ENCODE data around the gene NOC4L. TPM values are rescaled to one million over a fixed set of nuclear protein-coding genes. Genes with fewer than 3 reads are reported as not detected.

The NOC4L gene
- total RNA-seq, 1 experiment from 2014 or later: 29.8 TPM

- in situ Hi-C loops (cut with HindIII; ENCODE audit: low pct_unique_long_range_greater_than_20kb, low sequenced_read_pairs) (no loop called here), intact Hi-C loops (cut with micrococcal nuclease; ENCODE audit: unreplicated experiment) (no loop called here)
- H3K4me1 ChIP-seq (ENCODE audit: control insufficient read depth, insufficient read depth, low read length): peaks cover 11% of the 10 kb centered on the region; the same call in 1 of the 2 replicates
- H3K9me3 ChIP-seq (ENCODE audit: control insufficient read depth, insufficient read depth, low read depth, low read length): no peaks in the 10 kb centered on the region
- ATAC-seq: no peak
- H3K27me3 ChIP-seq (ENCODE audit: control insufficient read depth, insufficient read depth, low read length): no peaks in the 10 kb centered on the region
- H3K36me3 ChIP-seq (ENCODE audit: control insufficient read depth, insufficient read depth, low read length): 0 out of 2 replicates have a peak, but pooled peaks cover 5% of the 10 kb centered on the region
- ChIA-PET POLR2A (no interaction called here), CTCF (no interaction called here)
- no peak for DNase-seq (ENCODE audit: low read depth, low spot score)
- peak overlapping the region; percentile 59 to 83 for H3K4me3 ChIP-seq (ENCODE audit: low read depth in 2 of 2, low read length in 2 of 2)
- no TSS peak for BruUV-seq (replicated peaks)
- no peak overlapping the region; the same call in 1 of the 2 replicates for H3K27ac ChIP-seq (ENCODE audit: low read length)
- no peak; the same call in 1 of the 2 replicates for TF ChIP-seq POLR2AphosphoS5 (IDR thresholded peaks at IDR 0.05; ENCODE audit: low read depth, low read length)
- TF ChIP-seq, protein P1, sequence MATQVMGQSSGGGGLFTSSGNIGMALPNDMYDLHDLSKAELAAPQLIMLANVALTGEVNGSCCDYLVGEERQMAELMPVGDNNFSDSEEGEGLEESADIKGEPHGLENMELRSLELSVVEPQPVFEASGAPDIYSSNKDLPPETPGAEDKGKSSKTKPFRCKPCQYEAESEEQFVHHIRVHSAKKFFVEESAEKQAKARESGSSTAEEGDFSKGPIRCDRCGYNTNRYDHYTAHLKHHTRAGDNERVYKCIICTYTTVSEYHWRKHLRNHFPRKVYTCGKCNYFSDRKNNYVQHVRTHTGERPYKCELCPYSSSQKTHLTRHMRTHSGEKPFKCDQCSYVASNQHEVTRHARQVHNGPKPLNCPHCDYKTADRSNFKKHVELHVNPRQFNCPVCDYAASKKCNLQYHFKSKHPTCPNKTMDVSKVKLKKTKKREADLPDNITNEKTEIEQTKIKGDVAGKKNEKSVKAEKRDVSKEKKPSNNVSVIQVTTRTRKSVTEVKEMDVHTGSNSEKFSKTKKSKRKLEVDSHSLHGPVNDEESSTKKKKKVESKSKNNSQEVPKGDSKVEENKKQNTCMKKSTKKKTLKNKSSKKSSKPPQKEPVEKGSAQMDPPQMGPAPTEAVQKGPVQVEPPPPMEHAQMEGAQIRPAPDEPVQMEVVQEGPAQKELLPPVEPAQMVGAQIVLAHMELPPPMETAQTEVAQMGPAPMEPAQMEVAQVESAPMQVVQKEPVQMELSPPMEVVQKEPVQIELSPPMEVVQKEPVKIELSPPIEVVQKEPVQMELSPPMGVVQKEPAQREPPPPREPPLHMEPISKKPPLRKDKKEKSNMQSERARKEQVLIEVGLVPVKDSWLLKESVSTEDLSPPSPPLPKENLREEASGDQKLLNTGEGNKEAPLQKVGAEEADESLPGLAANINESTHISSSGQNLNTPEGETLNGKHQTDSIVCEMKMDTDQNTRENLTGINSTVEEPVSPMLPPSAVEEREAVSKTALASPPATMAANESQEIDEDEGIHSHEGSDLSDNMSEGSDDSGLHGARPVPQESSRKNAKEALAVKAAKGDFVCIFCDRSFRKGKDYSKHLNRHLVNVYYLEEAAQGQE (IDR thresholded peaks at IDR 0.05; ENCODE audit: insufficient read depth in 1 of 2, low read depth in 2 of 2, low read length in 1 of 2): no peak
- TF ChIP-seq SIN3A (IDR thresholded peaks at IDR 0.05; ENCODE audit: borderline replicate concordance, insufficient read depth, low read depth, low read length): no peak
Observed at GRCh38 chr12:132142679-132143335, 1.4 kb upstream of the NOC4L start.

DNA sequence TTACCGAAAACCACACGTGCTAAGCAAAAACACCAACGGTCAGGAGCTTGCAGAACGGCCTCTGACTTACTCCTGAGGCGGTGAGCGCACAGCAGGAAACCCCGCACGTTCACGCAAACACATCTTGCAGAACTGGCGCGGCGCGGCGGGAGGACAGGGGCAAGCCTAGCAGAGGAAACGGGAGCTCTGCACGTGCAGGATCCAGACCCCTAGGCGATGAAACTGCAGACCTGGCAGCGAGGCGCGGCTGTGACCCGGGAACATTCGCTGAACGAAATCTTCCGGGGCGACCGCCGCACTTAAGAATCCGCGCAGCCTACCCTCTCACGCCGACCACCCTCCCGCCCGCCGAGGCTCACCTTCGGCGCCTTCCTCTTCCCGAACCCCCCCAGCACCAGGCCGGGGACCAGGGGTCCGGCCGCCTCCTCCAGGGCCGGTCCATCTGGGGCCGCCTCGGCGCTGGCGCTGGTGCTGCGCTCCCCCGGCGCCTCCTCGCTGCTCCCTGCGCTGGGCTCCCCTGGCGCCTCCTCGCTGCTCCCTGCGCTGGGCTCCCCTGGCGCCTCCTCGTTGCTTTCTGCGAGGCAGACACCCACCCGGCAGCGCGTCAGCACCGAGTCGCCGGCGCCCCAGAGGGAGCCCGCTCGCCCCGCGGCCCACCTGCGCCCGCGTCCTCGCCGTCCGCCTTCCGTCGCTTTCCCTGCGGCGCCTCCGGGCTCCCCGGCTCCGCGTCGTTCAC, 753 bp upstream of the NOC4L start:
- Histone ChIP-seq H3K4me1 (ENCODE audit: control insufficient read depth, insufficient read depth, low read length) (peaks cover 10% of the 10 kb centered on the region; the same call in 1 of the 2 replicates), H3K27me3 (ENCODE audit: control insufficient read depth, insufficient read depth, low read length) (no peaks in the 10 kb centered on the region), H3K4me3 (ENCODE audit: low read depth in 2 of 2, low read length in 2 of 2) (peak overlapping the region; percentile 59 to 83), H3K9me3 (ENCODE audit: control insufficient read depth, insufficient read depth, low read depth, low read length) (no peaks in the 10 kb centered on the region), H3K27ac (ENCODE audit: low read length) (peak overlapping the region; percentile 34; the same call in 1 of the 2 replicates), H3K36me3 (ENCODE audit: control insufficient read depth, insufficient read depth, low read length) (0 out of 2 replicates have a peak, but pooled peaks cover 5% of the 10 kb centered on the region)
- TF ChIP-seq POLR2AphosphoS5 (IDR thresholded peaks at IDR 0.05; ENCODE audit: low read depth, low read length): no peak
- no peak for TF ChIP-seq SIN3A (IDR thresholded peaks at IDR 0.05; ENCODE audit: borderline replicate concordance, insufficient read depth, low read depth, low read length)
- TF ChIP-seq, protein P2, sequence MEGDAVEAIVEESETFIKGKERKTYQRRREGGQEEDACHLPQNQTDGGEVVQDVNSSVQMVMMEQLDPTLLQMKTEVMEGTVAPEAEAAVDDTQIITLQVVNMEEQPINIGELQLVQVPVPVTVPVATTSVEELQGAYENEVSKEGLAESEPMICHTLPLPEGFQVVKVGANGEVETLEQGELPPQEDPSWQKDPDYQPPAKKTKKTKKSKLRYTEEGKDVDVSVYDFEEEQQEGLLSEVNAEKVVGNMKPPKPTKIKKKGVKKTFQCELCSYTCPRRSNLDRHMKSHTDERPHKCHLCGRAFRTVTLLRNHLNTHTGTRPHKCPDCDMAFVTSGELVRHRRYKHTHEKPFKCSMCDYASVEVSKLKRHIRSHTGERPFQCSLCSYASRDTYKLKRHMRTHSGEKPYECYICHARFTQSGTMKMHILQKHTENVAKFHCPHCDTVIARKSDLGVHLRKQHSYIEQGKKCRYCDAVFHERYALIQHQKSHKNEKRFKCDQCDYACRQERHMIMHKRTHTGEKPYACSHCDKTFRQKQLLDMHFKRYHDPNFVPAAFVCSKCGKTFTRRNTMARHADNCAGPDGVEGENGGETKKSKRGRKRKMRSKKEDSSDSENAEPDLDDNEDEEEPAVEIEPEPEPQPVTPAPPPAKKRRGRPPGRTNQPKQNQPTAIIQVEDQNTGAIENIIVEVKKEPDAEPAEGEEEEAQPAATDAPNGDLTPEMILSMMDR (IDR thresholded peaks at IDR 0.05): no peak
- TF ChIP-seq TCF7L2 (IDR thresholded peaks at IDR 0.05; ENCODE audit: low read depth, low read length): no peak
- intact Hi-C loops (cut with micrococcal nuclease; ENCODE audit: unreplicated experiment): no loop called here
- no TSS peak for BruUV-seq (replicated peaks)
- ChIA-PET POLR2A (no interaction called here), CTCF (no interaction called here)
- peak; percentile 44 for ATAC-seq
- in situ Hi-C loops (cut with HindIII; ENCODE audit: low pct_unique_long_range_greater_than_20kb, low sequenced_read_pairs): no loop called here
- DNase-seq (ENCODE audit: low read depth, low spot score): no peak
